GM06990 (cell line): ENCODE data around the gene FANCG.

Experiments
- DNase-seq: peaks from one replicate; pipeline ENCODE4 v3.0.0-alpha.2; 2011; ENCODE audit not compliant: insufficient read length; ENCODE audit errors: extremely low read depth
- H3K27me3 ChIP-seq: replicated peaks from 2 replicates; pipeline ENCODE4 v1.6.0; 2011; ENCODE audit warnings: low read length; ENCODE audit not compliant: control insufficient read depth, insufficient read depth
- H3K36me3 ChIP-seq: 2 replicates; pipeline ENCODE4 v1.5.1; 2011; ENCODE audit warnings: low read length; ENCODE audit not compliant: control insufficient read depth, insufficient read depth
- H3K4me3 ChIP-seq: replicated peaks from 2 replicates; pipeline ENCODE4 v1.5.1; 2011; ENCODE audit warnings: low read depth, mild to moderate bottlenecking, control low read depth, low read length
- CTCF ChIP-seq: IDR thresholded peaks from 2 replicates; pipeline ENCODE4 v1.5.1; 2011; ENCODE audit warnings: low read length, control low read depth, mild to moderate bottlenecking, inconsistent platforms; ENCODE audit not compliant: insufficient read depth, poor library complexity, severe bottlenecking

FANCG gene

GRCh38 chr9:35108946-35109575 is 29.3 kb upstream of the FANCG start:
- no peak for DNase-seq
- Histone ChIP-seq H3K4me3 (no peak overlapping the region), H3K36me3 (peaks cover 9% of the 10 kb centered on the region), H3K27me3 (no peaks in the 10 kb centered on the region)
- TF ChIP-seq CTCF: no peak

GRCh38 chr9:35108461-35108860 is 28.7 kb upstream of the FANCG start:
- no peak for TF ChIP-seq CTCF
- Histone ChIP-seq H3K27me3 (no peaks in the 10 kb centered on the region), H3K36me3 (peaks cover 9% of the 10 kb centered on the region), H3K4me3 (no peak overlapping the region)
- DNase-seq: no peak

GRCh38 chr9:35107297-35108290 is 27.9 kb upstream of the FANCG start:
- no peak for DNase-seq
- no peak overlapping the region for H3K4me3 ChIP-seq
- TF ChIP-seq CTCF: no peak

GRCh38 chr9:35106343-35106730 is 26.6 kb upstream of the FANCG start:
- DNase-seq: no peak
- no peak for TF ChIP-seq CTCF
- no peak overlapping the region for H3K4me3 ChIP-seq
- peaks cover 11% of the 10 kb centered on the region for H3K36me3 ChIP-seq
- H3K27me3 ChIP-seq: no peaks in the 10 kb centered on the region

More at GRCh38 chr9:35107297-35108290, 27.9 kb upstream of the FANCG start:
- Histone ChIP-seq H3K36me3 (peaks cover 9% of the 10 kb centered on the region), H3K27me3 (no peaks in the 10 kb centered on the region)

- DNase-seq: no peak
- no peak overlapping the region for H3K4me3 ChIP-seq
- no peak for TF ChIP-seq CTCF
- no peaks in the 10 kb centered on the region for H3K27me3 ChIP-seq
- H3K36me3 ChIP-seq: peaks cover 13% of the 10 kb centered on the region
Observed at GRCh38 chr9:35105571-35106342, 26.0 kb upstream of the FANCG start.
